NCI-H1436 treated with DMSO at 0.1 percent for 48 hours (cell line): ENCODE data around the gene PDLIM5.
"Not testable (repeated sequence)": the region's sequence is repeated elsewhere in the genome, so short reads cannot be mapped to it uniquely, and the experiment has no call there.

Experiments
- DNase-seq: peaks from one replicate; lab custom pipeline; 2025; lab: John Stamatoyannopoulos, UW

Gene PDLIM5

GRCh38 chr4:94653984-94654609 lies 202.4 kb downstream of the PDLIM5 start:
- DNase-seq, result no peak

GRCh38 chr4:94654714-94655113 lies 203.0 kb downstream of the PDLIM5 start:
- no peak for DNase-seq

DNA sequence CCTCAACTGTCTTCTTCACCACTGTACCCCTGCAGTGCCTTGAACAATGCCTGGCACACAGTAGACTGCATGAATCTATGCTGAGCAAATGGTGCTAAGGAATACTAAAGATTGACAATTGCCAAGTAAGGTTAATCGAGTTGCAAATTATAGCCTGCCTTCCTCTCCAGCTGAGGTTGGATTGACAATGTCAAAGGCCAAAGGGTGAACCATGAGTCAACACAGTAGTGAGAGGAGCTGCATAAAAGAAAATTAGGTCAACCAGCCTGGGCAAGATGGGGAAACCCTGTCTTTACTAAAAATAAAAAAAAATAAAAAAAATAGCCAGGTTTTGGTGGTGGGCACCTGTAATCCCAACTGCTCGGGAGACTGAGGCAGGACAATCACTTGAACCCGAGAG lies 208.9 kb downstream of the PDLIM5 start:
- no peak for DNase-seq

DNA sequence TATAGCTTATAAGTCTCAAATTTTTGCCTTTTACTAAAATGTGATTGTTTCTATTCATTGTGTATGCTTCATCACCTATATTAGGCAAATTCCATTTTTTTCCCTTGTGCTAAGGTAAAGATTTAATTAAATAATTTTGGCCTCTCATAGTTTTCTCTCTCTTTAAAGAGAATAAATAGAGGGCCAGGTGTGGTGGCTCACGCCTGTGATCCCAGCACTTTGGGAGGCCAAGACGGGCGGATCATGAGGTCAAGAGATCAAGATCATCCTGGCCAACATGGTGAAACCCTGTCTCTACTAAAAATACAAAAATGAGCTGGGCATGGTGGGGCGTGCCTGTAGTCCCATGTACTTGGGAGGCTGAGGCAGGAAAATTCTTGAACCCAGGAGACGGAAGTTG lies 213.3 kb downstream of the PDLIM5 start:
- not testable (repeated sequence) for DNase-seq

DNA sequence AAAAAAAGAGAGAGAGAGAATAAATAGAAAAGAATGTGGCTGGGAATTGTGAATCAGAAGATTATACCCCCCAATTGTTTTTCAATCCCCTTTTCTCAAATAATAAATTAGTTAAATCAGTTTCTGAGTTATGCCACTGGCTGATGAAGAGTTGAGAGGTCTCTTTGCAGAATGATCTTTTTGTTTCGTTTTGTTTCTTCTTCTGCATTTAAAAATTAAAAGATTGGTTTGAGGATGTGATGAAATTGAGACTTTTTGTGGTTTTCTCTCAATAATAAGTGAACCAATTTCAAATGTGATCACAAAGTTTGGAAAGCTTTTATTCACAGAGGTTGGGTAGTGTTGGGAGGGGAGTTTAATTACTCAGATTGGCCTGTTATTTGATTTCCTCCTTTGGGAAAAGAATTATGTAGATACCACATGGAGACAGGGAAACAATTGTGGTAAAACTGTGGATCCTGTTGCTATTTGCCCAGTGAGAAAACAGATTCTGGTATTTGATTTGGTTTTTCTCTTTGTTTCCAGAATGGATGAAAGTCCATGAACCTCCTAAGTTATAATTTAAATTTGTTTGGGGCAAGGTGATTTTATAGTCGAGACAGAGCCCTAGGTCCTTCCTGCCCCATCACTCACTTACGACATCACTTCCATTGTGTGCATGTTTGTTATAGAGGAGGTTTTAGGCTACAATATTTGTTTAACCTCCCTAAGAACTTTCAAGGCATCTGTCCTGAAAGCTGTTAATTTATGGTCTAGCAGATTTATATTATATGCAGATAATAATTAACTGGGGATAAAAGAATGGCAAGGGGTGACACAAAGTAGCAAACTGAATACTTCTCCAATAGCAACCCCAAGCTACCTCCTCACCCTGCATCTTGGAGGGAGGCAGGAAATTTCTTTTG lies 214.0 kb downstream of the PDLIM5 start:
- DNase-seq, result no peak

- no peak for DNase-seq
Observed at GRCh38 chr4:94668724-94669123, 217.0 kb downstream of the PDLIM5 start.

DNA sequence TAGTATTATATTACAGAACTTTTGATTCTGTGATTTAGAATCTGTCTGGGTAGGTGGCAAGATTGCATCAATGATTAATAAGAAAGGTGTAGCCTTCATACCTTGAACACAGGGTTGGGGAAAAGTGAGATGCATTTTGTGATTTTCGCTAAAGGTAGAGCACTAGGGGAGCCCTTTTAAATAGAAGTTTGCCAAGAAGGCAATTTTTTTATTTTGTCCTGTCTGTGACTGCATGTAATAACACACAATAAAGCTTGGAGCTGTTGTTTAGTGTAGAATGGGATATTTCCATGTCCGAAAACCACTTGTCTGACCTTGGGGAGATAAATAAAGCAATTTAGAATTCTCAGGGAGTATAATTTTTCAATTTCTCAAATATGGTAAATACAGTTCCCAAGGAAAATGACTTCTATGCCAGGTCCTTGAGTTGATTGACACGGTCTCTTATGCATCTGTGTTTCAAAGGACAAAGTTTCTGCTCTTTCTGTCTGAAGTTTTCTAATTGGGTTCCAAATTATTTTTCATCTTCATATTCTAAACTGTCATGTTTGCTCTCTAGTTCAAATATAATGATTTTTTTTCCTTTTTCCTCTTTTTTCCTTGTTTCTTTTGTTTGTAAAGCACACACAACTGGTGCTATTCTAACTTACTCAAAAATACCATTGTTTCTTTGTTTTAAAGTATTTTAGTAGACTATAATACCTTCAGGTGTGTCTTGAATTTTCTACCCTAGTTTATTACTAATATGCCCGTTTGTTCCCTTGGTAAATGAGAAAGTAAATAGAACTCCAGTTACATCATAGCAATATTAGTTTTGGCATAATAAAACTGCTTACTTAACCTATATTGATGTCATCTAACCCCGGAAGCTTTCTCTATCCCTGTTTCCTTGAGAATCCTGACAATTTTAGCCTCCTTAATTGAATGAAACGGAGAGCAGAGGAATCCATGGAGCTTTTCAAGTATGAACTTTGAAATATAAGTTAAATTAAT lies 218.2 kb downstream of the PDLIM5 start:
- no peak for DNase-seq

DNA sequence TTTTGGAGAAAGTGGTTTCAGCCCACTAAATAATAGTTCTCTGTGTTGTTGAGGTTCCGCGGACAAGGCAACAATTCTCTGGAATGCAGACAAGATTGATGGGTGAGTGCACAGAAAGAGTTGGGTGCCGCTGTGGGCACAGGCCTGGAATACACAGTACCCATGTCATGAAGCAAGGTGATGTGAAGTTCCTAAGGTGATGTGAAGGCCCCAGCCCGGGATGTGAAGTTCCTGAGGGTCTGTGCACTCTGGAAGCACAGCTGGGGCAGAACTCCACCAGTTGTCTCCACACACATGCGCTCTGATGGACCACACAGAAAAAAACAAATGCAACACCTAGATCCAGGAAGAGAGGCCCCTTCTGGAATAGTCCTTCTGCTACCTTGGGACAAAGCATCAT lies 219.4 kb downstream of the PDLIM5 start:
- DNase-seq, result no peak

DNA sequence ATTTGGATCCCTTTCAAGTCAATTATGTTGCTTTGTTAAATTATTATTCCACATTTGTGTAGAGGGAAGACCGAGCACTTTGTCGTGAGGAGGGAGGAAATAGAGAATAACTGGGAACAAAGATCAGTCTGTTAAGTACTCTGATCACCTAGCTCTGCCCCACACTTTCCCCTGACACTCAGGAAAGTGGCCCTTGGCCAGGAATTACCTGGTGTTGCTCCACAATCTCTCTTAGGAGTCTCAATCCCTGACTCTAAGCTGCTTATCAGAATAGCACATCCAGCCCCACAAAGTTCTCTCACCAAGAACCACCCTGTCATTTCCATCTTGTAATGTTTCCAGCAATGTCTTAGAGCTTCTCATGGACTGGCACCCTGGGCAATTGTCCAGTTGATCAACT lies 222.2 kb downstream of the PDLIM5 start:
- no peak for DNase-seq

DNA sequence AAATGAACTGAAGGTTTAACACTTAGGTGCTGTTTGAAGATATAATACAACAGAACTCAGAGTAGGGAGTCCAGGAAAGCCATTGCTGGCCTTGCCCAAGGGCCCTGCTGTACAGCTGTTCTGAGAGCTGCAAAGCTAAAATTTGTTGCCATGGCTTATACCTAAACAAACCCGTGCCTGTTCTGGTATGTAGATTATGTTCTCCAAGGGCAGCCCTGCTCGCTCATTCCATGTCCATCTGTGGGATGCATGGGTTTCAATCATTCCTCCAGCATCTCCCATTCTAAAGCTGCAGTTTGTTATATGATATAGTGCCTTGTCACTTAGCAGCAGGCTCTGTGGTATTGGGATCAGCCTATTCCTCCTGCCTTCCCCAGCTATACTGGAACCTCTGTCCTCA lies 225.2 kb downstream of the PDLIM5 start:
- no peak for DNase-seq

- no peak for DNase-seq
Observed at GRCh38 chr4:94678896-94679295, 227.2 kb downstream of the PDLIM5 start.

DNA sequence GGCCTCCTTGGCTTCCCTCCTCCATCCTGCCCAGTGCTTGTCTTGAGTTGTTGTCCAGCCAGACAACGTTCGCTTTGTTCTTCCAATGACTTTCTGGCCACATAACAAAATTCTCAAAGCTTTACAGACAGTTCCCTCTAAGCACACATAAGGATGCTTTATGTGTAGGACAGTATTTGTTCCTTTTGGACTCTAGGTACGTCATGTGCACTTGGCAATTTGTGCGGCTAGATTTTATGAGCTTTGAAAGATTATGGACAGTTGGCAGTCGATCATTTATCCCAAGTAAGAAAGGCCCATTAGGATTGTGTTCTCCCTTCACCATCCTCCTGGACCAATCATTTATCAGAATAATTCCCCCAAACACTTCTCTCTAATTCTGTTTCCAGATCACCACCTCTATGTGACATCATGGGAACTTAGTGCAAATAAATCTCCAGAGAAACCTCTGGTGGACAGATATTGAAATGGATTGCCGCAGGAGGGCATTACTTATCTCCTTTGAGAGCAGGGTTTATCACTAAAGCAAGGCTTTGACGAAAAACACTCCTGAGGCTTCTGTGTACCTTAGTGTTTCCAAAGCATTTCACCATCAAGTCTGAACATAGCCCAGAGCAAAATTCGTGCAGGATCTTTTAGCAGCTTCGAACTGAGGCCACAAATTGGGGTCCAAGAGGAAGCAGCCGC lies 228.6 kb downstream of the PDLIM5 start:
- no peak for DNase-seq

GRCh38 chr4:94686086-94686485 lies 234.3 kb downstream of the PDLIM5 start:
- DNase-seq, result no peak

DNA sequence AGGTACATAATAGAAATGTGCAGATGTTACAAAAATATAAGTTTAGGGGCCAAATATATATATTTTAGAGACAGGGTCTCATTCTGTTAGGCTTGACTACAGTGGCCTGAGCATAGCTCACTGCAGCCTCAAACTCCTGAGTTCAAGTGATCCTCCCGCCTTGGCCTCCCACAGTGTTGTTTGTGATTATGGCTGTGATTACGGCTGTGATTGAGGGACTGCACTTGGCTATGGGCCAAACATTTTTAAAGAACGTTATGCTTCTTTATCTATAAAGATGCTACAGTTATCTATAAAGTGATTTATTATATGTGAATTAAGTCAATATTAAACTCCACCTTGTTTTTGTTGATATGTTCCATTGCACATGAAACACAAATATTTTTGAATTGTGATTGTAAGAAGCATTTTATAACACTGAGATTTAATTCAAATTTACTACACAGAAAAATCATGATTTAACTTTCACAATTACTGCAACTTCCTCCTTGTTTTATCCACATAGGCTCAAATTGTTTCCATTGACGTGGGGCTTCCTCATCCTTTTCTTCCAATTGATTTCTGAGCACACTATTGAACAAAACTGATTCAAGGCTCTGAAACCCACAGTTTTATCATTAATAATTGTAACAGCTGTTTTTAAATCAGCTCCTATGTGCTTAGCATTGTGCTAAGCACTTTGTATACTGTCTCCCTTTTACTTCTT lies 237.6 kb downstream of the PDLIM5 start:
- DNase-seq, result no peak

- no peak for DNase-seq
Observed at GRCh38 chr4:94690851-94691254, 239.1 kb downstream of the PDLIM5 start.

- no peak for DNase-seq
Observed at GRCh38 chr4:94691552-94691951, 239.8 kb downstream of the PDLIM5 start.

DNA sequence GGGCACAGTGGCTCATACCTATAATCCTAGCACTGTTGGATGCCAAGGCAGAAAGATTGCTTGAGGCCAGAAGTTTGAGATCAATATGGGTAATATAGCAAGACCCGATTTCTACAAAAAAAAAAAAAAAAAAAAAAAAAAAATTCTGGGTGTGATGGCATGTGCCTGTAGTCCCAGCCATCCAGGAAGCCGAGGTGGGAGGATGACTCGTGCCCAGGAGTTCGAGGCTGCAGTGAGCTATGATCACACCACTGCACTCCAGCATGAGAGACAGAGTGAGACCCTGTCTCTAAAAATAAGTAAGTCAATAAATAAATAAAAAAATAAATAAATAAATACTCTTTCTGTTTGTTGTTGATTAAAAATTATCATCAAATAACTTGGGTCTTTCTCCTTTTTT lies 243.6 kb downstream of the PDLIM5 start:
- no peak for DNase-seq

DNA sequence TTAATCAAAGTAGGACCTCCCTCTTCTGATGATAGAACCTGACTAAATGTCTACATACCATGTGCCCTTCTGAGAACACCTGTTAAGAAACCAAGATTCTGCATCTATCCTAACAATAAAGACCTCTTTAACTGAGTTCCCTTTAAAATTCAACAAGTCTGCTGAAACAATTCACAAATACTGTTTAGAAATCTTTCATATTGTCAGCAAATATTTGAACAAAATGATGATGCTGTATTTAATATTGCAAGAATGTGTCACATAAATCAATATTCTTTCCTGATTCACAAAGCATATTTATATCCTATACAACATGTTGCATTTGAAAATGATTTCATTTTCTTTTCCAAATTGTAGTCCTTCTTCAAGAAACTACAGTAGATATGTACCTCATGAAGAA lies 246.4 kb downstream of the PDLIM5 start:
- no peak for DNase-seq

DNA sequence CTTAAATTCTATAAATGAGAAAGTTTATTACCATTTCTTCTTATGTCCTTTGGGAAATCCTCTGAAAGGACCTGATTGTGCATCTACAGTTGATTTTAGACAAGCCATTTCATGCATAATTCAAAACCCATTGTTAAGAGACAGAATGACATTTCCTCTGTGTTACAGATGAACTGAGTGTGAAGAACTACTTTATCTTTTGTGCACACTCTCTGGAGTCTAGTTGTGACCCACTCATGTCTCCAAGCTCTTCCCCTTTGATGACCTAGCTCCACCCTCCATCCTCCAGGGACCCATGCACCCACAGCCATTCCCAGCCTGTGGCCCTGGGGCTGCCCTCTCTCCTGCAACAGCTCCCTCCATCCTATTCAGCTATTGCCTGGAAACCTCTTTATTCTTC lies 248.6 kb downstream of the PDLIM5 start:
- no peak for DNase-seq

- no peak for DNase-seq
Observed at GRCh38 chr4:94701631-94702300, 250.0 kb downstream of the PDLIM5 start.

- no peak for DNase-seq
Observed at GRCh38 chr4:94711635-94712034, 259.9 kb downstream of the PDLIM5 start.
